DND-41 (cell line): ENCODE measurements around the gene CLSTN2.

Experiments used
- CTCF ChIP-seq: IDR thresholded peaks from 2 replicates; pipeline ENCODE4 v1.5.1; 2012; ENCODE audit warnings: borderline replicate concordance, low read length, moderate library complexity, mild to moderate bottlenecking; ENCODE audit not compliant: poor library complexity, severe bottlenecking; ENCODE audit errors: extremely low read depth
- EZH2 ChIP-seq: IDR thresholded peaks from 3 replicates; pipeline ENCODE4 v1.6.1; 2012; ENCODE audit warnings: borderline replicate concordance, low read depth, mild to moderate bottlenecking, moderate library complexity, low read length, inconsistent platforms; ENCODE audit not compliant: severe bottlenecking

GRCh38 chr3:140373234-140373633 is 438.2 kb downstream of the CLSTN2 start:
- TF ChIP-seq CTCF = no peak
- TF ChIP-seq EZH2 = no peak
